A673 (cell line): ENCODE data around the gene CETN3. TPM values are rescaled to one million over a fixed set of nuclear protein-coding genes. Genes with fewer than 3 reads are reported as not detected.

Experiments
- BruUV-seq: library from RNA; stranded (reverse); fragments of 400-500 nt; replicated peaks from 2 replicates; lab custom pipeline; 2021; lab: Mats Ljungman, UMichigan
- CTCF ChIA-PET: fragments of 300-600 bp; sonication (Branson Sonifier 250); formaldehyde crosslinking; loops from one replicate; lab custom pipeline; 2022; ENCODE audit warnings: antibody characterized with exemption; lab: Charles Lee
- POLR2A ChIA-PET: fragments of 300-600 bp; sonication (Branson Sonifier 250); formaldehyde crosslinking; loops from one replicate; lab custom pipeline; 2022; ENCODE audit warnings: antibody characterized with exemption; ENCODE audit not compliant: low non-redundant PET; lab: Charles Lee
- DNase-seq: peaks from one replicate; pipeline ENCODE4 v3.0.0-alpha.2; 2015; ENCODE audit warnings: low spot score
- H3K27ac ChIP-seq: fragments of 200-600 bp; sonication (generic); 2 replicates; pipeline ENCODE4 v1.5.1; 2016; ENCODE audit warnings: mixed run types, low read depth, mild to moderate bottlenecking, mixed read lengths, antibody characterized with exemption, low read length; ENCODE audit not compliant: poor library complexity, severe bottlenecking
- H3K27me3 ChIP-seq: fragments of 200-600 bp; sonication (generic); replicated peaks from 2 replicates; pipeline ENCODE4 v1.6.1; 2017; ENCODE audit warnings: mixed run types, low read depth, mild to moderate bottlenecking, mixed read lengths, antibody characterized with exemption, low read length; ENCODE audit not compliant: insufficient read depth, poor library complexity
- H3K36me3 ChIP-seq: fragments of 200-600 bp; sonication (generic); 2 replicates; pipeline ENCODE4 v1.6.1; 2016; ENCODE audit warnings: mixed run types, mild to moderate bottlenecking, mixed read lengths, antibody characterized with exemption, low read length; ENCODE audit not compliant: insufficient read depth, poor library complexity, severe bottlenecking
- H3K4me1 ChIP-seq: fragments of 200-600 bp; sonication (generic); 2 replicates; pipeline ENCODE4 v1.6.1; 2017; ENCODE audit warnings: mixed run types, mild to moderate bottlenecking, mixed read lengths, antibody characterized with exemption, low read length; ENCODE audit not compliant: insufficient read depth, poor library complexity, severe bottlenecking
- H3K4me3 ChIP-seq: fragments of 200-600 bp; sonication (generic); 2 replicates; pipeline ENCODE4 v1.5.1; 2016; ENCODE audit warnings: low read depth, mixed run types, mild to moderate bottlenecking, mixed read lengths, low read length; ENCODE audit not compliant: poor library complexity, severe bottlenecking
- H3K9me3 ChIP-seq: fragments of 200-600 bp; sonication (generic); 2 replicates; pipeline ENCODE4 v1.6.1; 2016; ENCODE audit warnings: mixed run types, low read depth, mild to moderate bottlenecking, mixed read lengths, antibody characterized with exemption, low read length; ENCODE audit not compliant: poor library complexity, severe bottlenecking
- CTCF ChIP-seq: fragments of 300-800, 200-600 bp; sonication (generic); conservative IDR thresholded peaks from 2 replicates; pipeline ENCODE4 v1.5.1; 2017; ENCODE audit warnings: low read depth, mild to moderate bottlenecking, antibody characterized with exemption, low read length, moderate library complexity, mixed read lengths
- EZH2 ChIP-seq: fragments of 200-600 bp; sonication (generic); IDR thresholded peaks from 2 replicates; pipeline ENCODE4 v1.6.1; 2017; ENCODE audit warnings: borderline replicate concordance, low read depth, mild to moderate bottlenecking, mixed read lengths, antibody characterized with exemption, low read length; ENCODE audit not compliant: poor library complexity, severe bottlenecking
- intact Hi-C: fragments of 100-400 bp; cut with micrococcal nuclease; formaldehyde crosslinking; loops from one replicate; pipeline ENCODE4 v1.10.0; 2022; ENCODE audit not compliant: unreplicated experiment
- total RNA-seq: library from RNA; stranded (reverse); gene quantifications from 2 replicates; pipeline ENCODE4 v1.2.3, GENCODE V29; 2021

CETN3 gene
- total RNA-seq, 1 experiment from 2014 or later: 25.3 TPM

GRCh38 chr5:90367879-90368278, 41.7 kb downstream of the CETN3 start:
- intact Hi-C loops: no loop called here
- TF ChIP-seq EZH2 (no peak), CTCF (no peak)
- H3K4me1 ChIP-seq: no peaks in the 10 kb centered on the region
- no peak overlapping the region for H3K4me3 ChIP-seq
- no TSS peak for BruUV-seq
- H3K9me3 ChIP-seq: peaks cover 8% of the 10 kb centered on the region
- ChIA-PET POLR2A (no interaction called here), CTCF (no interaction called here)
- DNase-seq: no peak
- H3K27ac ChIP-seq: no peak overlapping the region
- H3K27me3 ChIP-seq: no peaks in the 10 kb centered on the region
- H3K36me3 ChIP-seq: no peaks in the 10 kb centered on the region

DNA sequence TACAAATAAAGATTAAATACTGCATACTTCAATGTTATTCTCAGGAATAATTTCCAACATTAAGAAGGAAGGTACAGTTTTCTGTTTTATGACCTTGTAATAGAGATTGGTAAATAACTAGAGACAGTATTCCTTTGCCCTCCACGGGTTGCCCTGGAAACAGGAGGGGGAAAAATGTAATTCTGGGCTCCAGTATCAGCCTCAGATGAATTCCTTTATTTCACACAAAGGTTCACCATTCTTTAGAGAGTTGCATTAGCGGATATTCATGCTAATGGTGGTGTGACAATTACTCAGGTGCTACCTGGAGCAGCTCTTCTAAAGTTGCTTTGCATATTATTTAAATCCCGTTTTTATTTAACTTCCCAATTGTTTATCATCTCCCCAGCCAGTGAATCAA, 42.6 kb downstream of the CETN3 start:
- TF ChIP-seq EZH2 (no peak), CTCF (no peak)
- DNase-seq: no peak
- peaks cover 8% of the 10 kb centered on the region for H3K9me3 ChIP-seq
- intact Hi-C loops: no loop called here
- POLR2A ChIA-PET: no interaction called here
- CTCF ChIA-PET: no interaction called here
- H3K27ac ChIP-seq: no peak overlapping the region
- no peaks in the 10 kb centered on the region for H3K27me3 ChIP-seq
- H3K36me3 ChIP-seq: no peaks in the 10 kb centered on the region
- no TSS peak for BruUV-seq
- H3K4me1 ChIP-seq: no peaks in the 10 kb centered on the region
- no peak overlapping the region for H3K4me3 ChIP-seq

DNA sequence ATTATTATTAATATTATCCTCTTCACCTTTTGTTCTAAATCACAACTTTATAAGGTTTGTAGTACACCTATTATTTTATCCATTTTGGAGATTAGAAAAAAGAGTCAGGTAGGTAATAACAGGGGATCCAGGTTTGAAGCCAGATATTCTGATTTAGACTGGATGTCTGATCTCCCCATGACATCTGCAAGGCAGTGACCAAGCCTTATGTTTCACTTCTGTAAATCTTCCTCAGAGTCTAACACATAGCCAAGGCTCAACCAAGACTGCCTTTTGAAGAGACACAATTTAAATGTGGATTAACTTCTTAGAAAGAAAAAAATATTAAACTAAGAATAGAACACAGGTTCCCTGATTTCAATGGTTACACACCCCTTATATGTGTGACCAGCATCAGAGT, 44.2 kb downstream of the CETN3 start:
- intact Hi-C loops: no loop called here
- no peak overlapping the region for H3K27ac ChIP-seq
- no peak overlapping the region for H3K4me3 ChIP-seq
- H3K36me3 ChIP-seq: no peaks in the 10 kb centered on the region
- H3K4me1 ChIP-seq: no peaks in the 10 kb centered on the region
- no TSS peak for BruUV-seq
- no peaks in the 10 kb centered on the region for H3K9me3 ChIP-seq
- DNase-seq: no peak
- no peak for TF ChIP-seq CTCF
- no peak for TF ChIP-seq EZH2
- POLR2A ChIA-PET: no interaction called here
- CTCF ChIA-PET: no interaction called here
- no peaks in the 10 kb centered on the region for H3K27me3 ChIP-seq
